SU-DHL-6 (cell line): ENCODE results near the gene COMMD8.

Experiments used
- CTCF ChIP-seq: fragments of 200-600 bp; sonication (generic); IDR thresholded peaks from one replicate; pipeline ENCODE4 v1.5.1; 2017; ENCODE audit warnings: antibody characterized with exemption, mild to moderate bottlenecking, low read length, moderate library complexity; ENCODE audit not compliant: insufficient read depth, poor library complexity, severe bottlenecking
- EZH2phosphoT487 ChIP-seq: fragments of 200-600 bp; sonication (generic), shearing (Covaris generic); conservative IDR thresholded peaks from 2 replicates; pipeline ENCODE4 v1.6.1; 2018; ENCODE audit warnings: mild to moderate bottlenecking, antibody characterized with exemption, low read length, moderate library complexity, mixed read lengths

GRCh38 chr4:47432749-47433148 is 30.8 kb downstream of the COMMD8 start:
- TF ChIP-seq CTCF (no peak), EZH2phosphoT487 (no peak)
